GM13976 (cell line): ENCODE results near the gene CYP46A1.

Source experiments
- DNase-seq: peaks from one replicate; pipeline ENCODE4 v3.0.0; 2012; ENCODE audit warnings: low spot score
- CTCF ChIP-seq: IDR thresholded peaks from 2 replicates; pipeline ENCODE4 v1.5.1; 2012; ENCODE audit warnings: borderline replicate concordance, mild to moderate bottlenecking; ENCODE audit not compliant: insufficient read depth; ENCODE audit errors: extremely low read depth, missing control alignments, control extremely low read depth
- in situ Hi-C: fragments of 300-500 bp; cut with MboI; formaldehyde crosslinking; loops from one replicate; pipeline ENCODE4 v1.12.0; 2022; ENCODE audit warnings: low sequenced_read_pairs, mixed read lengths, inconsistent platforms; ENCODE audit not compliant: unreplicated experiment

The CYP46A1 gene

GRCh38 chr14:99649219-99649618, 34.9 kb upstream of the CYP46A1 start:
- TF ChIP-seq CTCF, result no peak
- no peak for DNase-seq
- in situ Hi-C loops, result no loop called here

GRCh38 chr14:99649643-99650042, 34.5 kb upstream of the CYP46A1 start:
- in situ Hi-C loops, result no loop called here
- no peak for TF ChIP-seq CTCF
- no peak for DNase-seq

GRCh38 chr14:99650189-99650588, 33.9 kb upstream of the CYP46A1 start:
- no peak for TF ChIP-seq CTCF
- DNase-seq, result no peak
- in situ Hi-C loops, result no loop called here

GRCh38 chr14:99651953-99652746, 31.9 kb upstream of the CYP46A1 start:
- in situ Hi-C loops, result no loop called here
- TF ChIP-seq CTCF, result no peak
- DNase-seq, result no peak

GRCh38 chr14:99654235-99654985, 29.7 kb upstream of the CYP46A1 start:
- no peak for TF ChIP-seq CTCF
- in situ Hi-C loops, result no loop called here
- no peak for DNase-seq

GRCh38 chr14:99655521-99655920, 28.6 kb upstream of the CYP46A1 start:
- in situ Hi-C loops, result no loop called here
- TF ChIP-seq CTCF, result no peak
- no peak for DNase-seq
